Measurements from ENCODE around the gene DPP6.
A peak's percentile ranks its signal among the peaks of the same experiment; 100 is the strongest.

Gene DPP6

GRCh38 chr7:154440651-154441050 lies 388.5 kb downstream of the DPP6 start:
- Histone ChIP-seq H3K4ac (ENCODE audit: low read depth, low read length) (no peak overlapping the region), H3K18ac (ENCODE audit: low read length) (no peak overlapping the region), H2AK5ac (ENCODE audit: low read length) (no peak overlapping the region), H3K4me1 (ENCODE audit: control insufficient read depth, low read depth, low read length) (no peaks in the 10 kb centered on the region), H3K56ac (ENCODE audit: low read length) (no peak overlapping the region), H3K4me3 (ENCODE audit: low read length) (no peak overlapping the region), H3K27ac (ENCODE audit: low read depth, low read length) (no peak overlapping the region), H4K8ac (ENCODE audit: low read depth, low read length) (no peak overlapping the region), H3K9ac (ENCODE audit: low read length) (no peak overlapping the region), H2BK120ac (ENCODE audit: low read depth, low read length) (no peak overlapping the region), H2BK15ac (replicated peaks; ENCODE audit: low read depth) (no peak overlapping the region), H2BK5ac (ENCODE audit: low read length) (no peak overlapping the region), H3K79me2 (ENCODE audit: control insufficient read depth, insufficient read depth, low read length) (no peaks in the 10 kb centered on the region), H3K4me2 (ENCODE audit: low read length) (no peak overlapping the region), H4K5ac (ENCODE audit: low read length) (no peak overlapping the region), H3K79me1 (ENCODE audit: low read length) (no peaks in the 10 kb centered on the region), H3K23ac (ENCODE audit: low read length) (no peak overlapping the region), H3K27me3 (ENCODE audit: insufficient read depth, low read length, poor library complexity) (no peaks in the 10 kb centered on the region), H3K36me3 (ENCODE audit: control insufficient read depth, insufficient read depth, low read length) (no peaks in the 10 kb centered on the region)
- no CpG with 5 or more reads among the region's 5 CpGs for WGBS (ENCODE audit: extremely low coverage, insufficient coverage, low lambda C conversion rate)
- DNase-seq: no peak

GRCh38 chr7:154441811-154442210 lies 389.6 kb downstream of the DPP6 start:
- Histone ChIP-seq H2BK120ac (ENCODE audit: low read depth, low read length) (no peak overlapping the region), H2AK5ac (ENCODE audit: low read length) (no peak overlapping the region), H2BK5ac (ENCODE audit: low read length) (no peak overlapping the region), H3K18ac (ENCODE audit: low read length) (no peak overlapping the region), H2BK15ac (replicated peaks; ENCODE audit: low read depth) (no peak overlapping the region), H3K23ac (ENCODE audit: low read length) (no peak overlapping the region), H3K9ac (ENCODE audit: low read length) (no peak overlapping the region), H3K4me1 (ENCODE audit: control insufficient read depth, low read depth, low read length) (no peaks in the 10 kb centered on the region), H3K27me3 (ENCODE audit: insufficient read depth, low read length, poor library complexity) (no peaks in the 10 kb centered on the region), H4K8ac (ENCODE audit: low read depth, low read length) (no peak overlapping the region), H3K79me2 (ENCODE audit: control insufficient read depth, insufficient read depth, low read length) (no peaks in the 10 kb centered on the region), H3K27ac (ENCODE audit: low read depth, low read length) (no peak overlapping the region), H3K56ac (ENCODE audit: low read length) (no peak overlapping the region), H3K36me3 (ENCODE audit: control insufficient read depth, insufficient read depth, low read length) (no peaks in the 10 kb centered on the region), H4K5ac (ENCODE audit: low read length) (no peak overlapping the region), H3K4me3 (ENCODE audit: low read length) (no peak overlapping the region), H3K79me1 (ENCODE audit: low read length) (no peaks in the 10 kb centered on the region), H3K4ac (ENCODE audit: low read depth, low read length) (no peak overlapping the region), H3K4me2 (ENCODE audit: low read length) (no peak overlapping the region)
- no peak for DNase-seq
- no CpG with 5 or more reads among the region's 6 CpGs for WGBS (ENCODE audit: extremely low coverage, insufficient coverage, low lambda C conversion rate)

GRCh38 chr7:154442939-154443338 lies 390.7 kb downstream of the DPP6 start:
- H3K27me3 ChIP-seq (ENCODE audit: insufficient read depth, low read length, poor library complexity): no peaks in the 10 kb centered on the region
- H4K5ac ChIP-seq (ENCODE audit: low read length): no peak overlapping the region
- no peak overlapping the region for H3K4me3 ChIP-seq (ENCODE audit: low read length)
- no peak overlapping the region for H2BK15ac ChIP-seq (replicated peaks; ENCODE audit: low read depth)
- H3K36me3 ChIP-seq (ENCODE audit: control insufficient read depth, insufficient read depth, low read length): no peaks in the 10 kb centered on the region
- DNase-seq: no peak
- H3K56ac ChIP-seq (ENCODE audit: low read length): no peak overlapping the region
- no peaks in the 10 kb centered on the region for H3K79me2 ChIP-seq (ENCODE audit: control insufficient read depth, insufficient read depth, low read length)
- H3K18ac ChIP-seq (ENCODE audit: low read length): no peak overlapping the region
- H3K4me1 ChIP-seq (ENCODE audit: control insufficient read depth, low read depth, low read length): no peaks in the 10 kb centered on the region
- H3K27ac ChIP-seq (ENCODE audit: low read depth, low read length): no peak overlapping the region
- no peak overlapping the region for H3K4ac ChIP-seq (ENCODE audit: low read depth, low read length)
- H3K79me1 ChIP-seq (ENCODE audit: low read length): no peaks in the 10 kb centered on the region
- no peak overlapping the region for H3K4me2 ChIP-seq (ENCODE audit: low read length)
- H3K9ac ChIP-seq (ENCODE audit: low read length): no peak overlapping the region
- H2BK5ac ChIP-seq (ENCODE audit: low read length): no peak overlapping the region
- H2AK5ac ChIP-seq (ENCODE audit: low read length): no peak overlapping the region
- H4K8ac ChIP-seq (ENCODE audit: low read depth, low read length): no peak overlapping the region
- no peak overlapping the region for H2BK120ac ChIP-seq (ENCODE audit: low read depth, low read length)
- no CpG with 5 or more reads among the region's 2 CpGs for WGBS (ENCODE audit: extremely low coverage, insufficient coverage, low lambda C conversion rate)
- no peak overlapping the region for H3K23ac ChIP-seq (ENCODE audit: low read length)

GRCh38 chr7:154450451-154450850 lies 398.3 kb downstream of the DPP6 start:
- H3K4ac ChIP-seq (ENCODE audit: low read depth, low read length): no peak overlapping the region
- H3K27me3 ChIP-seq (ENCODE audit: insufficient read depth, low read length, poor library complexity): no peaks in the 10 kb centered on the region
- no peaks in the 10 kb centered on the region for H3K4me1 ChIP-seq (ENCODE audit: control insufficient read depth, low read depth, low read length)
- H4K5ac ChIP-seq (ENCODE audit: low read length): no peak overlapping the region
- H2BK120ac ChIP-seq (ENCODE audit: low read depth, low read length): no peak overlapping the region
- H3K27ac ChIP-seq (ENCODE audit: low read depth, low read length): no peak overlapping the region
- H2AK5ac ChIP-seq (ENCODE audit: low read length): no peak overlapping the region
- H3K56ac ChIP-seq (ENCODE audit: low read length): no peak overlapping the region
- H4K8ac ChIP-seq (ENCODE audit: low read depth, low read length): no peak overlapping the region
- no peak overlapping the region for H3K4me3 ChIP-seq (ENCODE audit: low read length)
- H3K9ac ChIP-seq (ENCODE audit: low read length): no peak overlapping the region
- no peak overlapping the region for H3K23ac ChIP-seq (ENCODE audit: low read length)
- H2BK15ac ChIP-seq (replicated peaks; ENCODE audit: low read depth): no peak overlapping the region
- WGBS (ENCODE audit: extremely low coverage, insufficient coverage, low lambda C conversion rate): no CpG with 5 or more reads among the region's 6 CpGs
- no peaks in the 10 kb centered on the region for H3K79me1 ChIP-seq (ENCODE audit: low read length)
- no peak overlapping the region for H3K4me2 ChIP-seq (ENCODE audit: low read length)
- no peak overlapping the region for H2BK5ac ChIP-seq (ENCODE audit: low read length)
- H3K36me3 ChIP-seq (ENCODE audit: control insufficient read depth, insufficient read depth, low read length): no peaks in the 10 kb centered on the region
- no peaks in the 10 kb centered on the region for H3K79me2 ChIP-seq (ENCODE audit: control insufficient read depth, insufficient read depth, low read length)
- DNase-seq: no peak
- no peak overlapping the region for H3K18ac ChIP-seq (ENCODE audit: low read length)

GRCh38 chr7:154451480-154452457 lies 399.6 kb downstream of the DPP6 start:
- no peaks in the 10 kb centered on the region for H3K27me3 ChIP-seq (ENCODE audit: insufficient read depth, low read length, poor library complexity)
- WGBS (ENCODE audit: extremely low coverage, insufficient coverage, low lambda C conversion rate): no CpG with 5 or more reads among the region's 15 CpGs
- no peak overlapping the region for H2BK15ac ChIP-seq (replicated peaks; ENCODE audit: low read depth)
- H2AK5ac ChIP-seq (ENCODE audit: low read length): no peak overlapping the region
- no peaks in the 10 kb centered on the region for H3K36me3 ChIP-seq (ENCODE audit: control insufficient read depth, insufficient read depth, low read length)
- no peak overlapping the region for H3K27ac ChIP-seq (ENCODE audit: low read depth, low read length)
- no peak overlapping the region for H3K4ac ChIP-seq (ENCODE audit: low read depth, low read length)
- no peak overlapping the region for H3K9ac ChIP-seq (ENCODE audit: low read length)
- H2BK5ac ChIP-seq (ENCODE audit: low read length): no peak overlapping the region
- DNase-seq: peak; percentile 46
- no peak overlapping the region for H3K56ac ChIP-seq (ENCODE audit: low read length)
- H4K5ac ChIP-seq (ENCODE audit: low read length): no peak overlapping the region
- no peaks in the 10 kb centered on the region for H3K79me1 ChIP-seq (ENCODE audit: low read length)
- H3K4me2 ChIP-seq (ENCODE audit: low read length): no peak overlapping the region
- H3K23ac ChIP-seq (ENCODE audit: low read length): no peak overlapping the region
- no peaks in the 10 kb centered on the region for H3K4me1 ChIP-seq (ENCODE audit: control insufficient read depth, low read depth, low read length)
- no peaks in the 10 kb centered on the region for H3K79me2 ChIP-seq (ENCODE audit: control insufficient read depth, insufficient read depth, low read length)
- H3K18ac ChIP-seq (ENCODE audit: low read length): no peak overlapping the region
- H2BK120ac ChIP-seq (ENCODE audit: low read depth, low read length): no peak overlapping the region
- H4K8ac ChIP-seq (ENCODE audit: low read depth, low read length): no peak overlapping the region
- no peak overlapping the region for H3K4me3 ChIP-seq (ENCODE audit: low read length)
